NCI-H460 (cell line): ENCODE measurements around the gene ITGB2. TPM values are rescaled to one million over a fixed set of nuclear protein-coding genes. Genes with fewer than 3 reads are reported as not detected.
A peak's percentile ranks its signal among the peaks of the same experiment; 100 is the strongest.

Experiments
- DNase-seq: peaks from one replicate; pipeline ENCODE4 v3.0.0-alpha.2; 2016; ENCODE audit warnings: low read depth; ENCODE audit errors: extremely low read depth
- total RNA-seq: library from RNA; depleted of rRNA; stranded (reverse); fragments of >200 nt; shearing (Covaris generic); gene quantifications from 2 replicates; pipeline ENCODE4 v1.2.3, GENCODE V29; 2014

Gene ITGB2
- total RNA-seq, 1 experiment from 2014 or later, result 0.92 TPM

DNA sequence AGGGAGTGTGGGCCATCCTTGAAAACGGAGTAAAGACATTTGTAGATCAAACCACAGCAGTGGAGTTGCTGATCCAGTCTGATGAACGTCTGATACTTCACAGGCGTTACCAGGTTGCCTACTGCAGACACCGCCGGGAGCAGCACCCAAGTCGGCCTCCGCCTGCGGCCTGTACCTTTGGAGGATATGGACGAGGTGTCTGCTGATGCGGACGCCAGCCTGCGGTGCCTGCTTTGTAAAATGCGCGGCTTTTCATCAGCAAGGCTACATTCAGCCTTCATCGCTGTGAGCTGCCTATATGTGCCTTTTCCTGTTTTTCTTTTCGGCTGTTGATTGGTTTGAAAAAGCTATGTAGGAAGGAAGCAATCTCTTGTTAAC, 35.1 kb upstream of the ITGB2 start:
- no peak for DNase-seq

DNA sequence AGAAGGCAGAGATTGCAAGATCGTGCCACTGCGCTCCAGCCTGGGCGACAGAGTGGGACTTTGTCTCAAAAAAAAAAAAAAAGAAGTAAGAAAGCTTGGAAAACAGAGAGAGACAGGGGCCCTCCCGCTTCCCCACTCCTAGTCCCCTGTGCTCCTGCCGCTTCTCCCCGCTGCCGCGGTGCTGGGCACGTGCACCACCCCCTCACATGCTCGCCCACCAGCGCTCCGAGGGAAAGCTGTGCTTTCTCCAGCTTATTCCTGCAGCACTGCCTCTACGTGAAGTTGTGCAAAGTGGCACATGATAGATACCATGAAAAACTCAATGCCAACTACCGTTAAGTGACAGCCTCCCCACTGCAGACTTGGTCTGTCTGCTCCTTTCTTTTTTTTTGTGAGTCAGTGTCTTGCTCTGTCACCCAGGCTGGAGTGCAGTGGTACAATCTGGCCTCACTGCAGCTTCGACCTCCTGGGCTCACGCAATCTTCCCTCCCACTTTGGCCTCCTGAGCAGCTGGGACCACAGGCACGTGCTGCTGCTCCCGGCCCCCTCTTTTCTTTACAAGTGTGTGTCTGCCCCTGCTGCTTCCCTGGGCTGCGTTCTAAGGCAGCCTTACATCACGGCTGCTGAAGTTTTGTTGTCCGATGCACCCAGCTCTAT, 34.6 kb upstream of the ITGB2 start:
- DNase-seq, result no peak

DNA sequence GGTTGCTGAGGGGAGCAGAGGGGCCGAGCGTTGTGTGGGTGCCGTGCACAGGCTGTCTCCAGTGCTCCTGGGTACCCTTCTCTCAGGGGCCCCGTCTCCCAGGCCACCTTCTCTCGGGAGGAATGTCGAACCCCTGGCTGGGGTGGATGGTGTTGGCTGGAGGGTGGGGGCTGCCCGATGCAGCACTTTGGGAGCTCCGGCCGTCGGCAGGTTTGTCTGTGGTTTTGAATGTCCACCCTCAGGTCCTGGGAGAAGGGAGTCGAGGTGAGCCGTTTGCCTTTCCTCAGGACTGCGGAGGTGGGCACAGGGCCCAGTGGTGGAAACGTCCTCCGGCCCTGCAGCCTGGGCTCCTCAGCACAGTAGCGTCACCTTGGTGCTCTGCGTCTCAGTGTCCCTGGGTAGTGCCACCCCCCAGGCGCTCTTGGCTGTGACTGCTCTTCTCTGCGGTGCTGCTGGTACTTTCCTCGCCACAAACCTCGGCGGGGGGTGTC, 33.6 kb upstream of the ITGB2 start:
- no peak for DNase-seq

DNA sequence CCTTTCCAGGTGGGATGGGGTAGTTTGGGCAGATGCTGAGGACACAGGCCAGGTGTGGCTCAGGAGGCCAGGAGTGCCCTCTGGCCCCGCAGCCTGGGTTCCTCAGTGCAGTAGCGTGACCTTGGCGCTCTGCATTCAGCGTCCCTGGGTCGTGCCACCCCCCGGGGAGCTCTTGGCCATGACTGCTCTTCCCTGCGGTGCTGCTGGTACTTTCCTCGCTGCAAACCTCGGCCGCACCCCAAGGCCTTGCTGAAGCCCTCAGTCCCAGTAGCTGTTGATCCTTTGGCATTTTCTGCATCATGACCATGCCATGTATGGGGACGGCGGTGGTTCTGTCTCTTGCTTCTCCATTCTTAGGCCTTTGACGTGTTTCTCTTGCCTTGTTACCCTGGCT, 32.9 kb upstream of the ITGB2 start:
- DNase-seq, result no peak

DNA sequence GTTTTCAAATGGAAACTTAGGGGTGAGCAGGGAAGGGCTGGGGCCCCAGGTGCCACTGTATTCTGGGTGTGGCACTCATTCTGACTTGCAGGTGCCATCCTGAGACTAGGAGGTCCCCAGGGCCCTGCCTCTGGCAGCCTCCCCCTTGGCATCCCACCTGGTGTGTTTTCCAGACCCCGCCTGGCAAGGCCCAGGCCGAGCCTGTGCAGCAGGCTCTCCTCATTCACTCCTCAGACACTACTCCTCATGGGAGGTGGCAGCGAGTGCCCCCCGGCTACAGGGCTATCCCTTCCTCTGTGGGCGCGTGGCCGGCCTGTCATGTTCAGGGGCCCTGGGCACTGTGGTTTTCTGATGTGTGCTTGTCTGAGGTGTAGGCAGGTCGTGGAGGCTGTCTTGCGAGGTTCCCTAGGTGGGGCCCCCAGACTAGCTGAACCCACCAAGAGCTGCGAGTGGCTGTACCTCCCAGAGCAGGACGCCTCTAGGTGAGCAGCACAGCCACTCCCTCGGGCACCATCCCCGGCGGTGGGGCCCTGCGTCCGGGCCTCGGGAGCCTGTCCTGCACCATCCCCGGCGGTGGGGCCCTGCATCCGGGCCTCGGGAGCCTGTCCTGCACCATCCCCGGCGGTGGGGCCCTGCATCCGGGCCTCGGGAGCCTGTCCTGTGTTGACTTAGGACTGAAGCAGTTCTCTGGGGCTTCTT, 32.4 kb upstream of the ITGB2 start:
- DNase-seq, result no peak

DNA sequence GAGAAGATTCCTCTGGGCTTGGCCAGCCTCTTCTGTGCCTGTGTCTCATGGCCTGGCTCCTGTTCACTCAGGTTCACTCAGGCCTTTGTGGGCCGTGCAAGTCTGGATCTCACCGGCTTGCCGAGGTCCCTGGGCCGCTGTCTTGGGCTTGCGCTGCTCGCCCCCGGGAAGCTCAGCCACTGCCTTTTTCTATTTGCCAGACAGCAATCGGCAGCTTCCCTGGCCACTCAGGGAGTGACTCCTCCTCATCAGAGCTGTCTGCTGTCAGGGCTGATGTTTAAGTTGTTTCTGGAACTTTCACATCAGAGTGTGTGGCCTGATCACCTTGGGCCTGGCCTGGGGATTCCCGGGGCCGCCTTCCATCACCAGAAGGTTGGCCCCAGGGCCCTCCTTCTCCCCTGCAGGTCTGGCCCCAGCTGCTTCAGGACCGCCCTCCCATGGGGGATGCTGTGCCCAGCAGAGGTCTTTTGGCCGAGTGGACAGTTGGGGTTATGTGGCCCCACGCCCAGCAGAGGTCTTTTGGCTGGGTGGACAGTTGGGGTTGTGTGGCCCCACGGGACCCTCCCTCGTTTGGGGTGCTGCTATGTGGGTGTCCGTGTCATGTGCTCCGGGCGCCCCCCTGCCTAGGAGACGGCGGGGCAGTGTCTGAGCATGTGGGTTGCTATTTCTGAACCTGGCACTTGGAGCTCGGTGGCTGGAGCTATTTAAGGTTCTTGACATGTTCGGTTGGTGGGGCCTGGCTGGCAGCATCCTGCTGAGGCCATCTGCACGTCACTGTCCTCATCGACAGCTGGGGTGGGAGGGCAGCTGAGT, 31.6 kb upstream of the ITGB2 start:
- DNase-seq, result no peak

DNA sequence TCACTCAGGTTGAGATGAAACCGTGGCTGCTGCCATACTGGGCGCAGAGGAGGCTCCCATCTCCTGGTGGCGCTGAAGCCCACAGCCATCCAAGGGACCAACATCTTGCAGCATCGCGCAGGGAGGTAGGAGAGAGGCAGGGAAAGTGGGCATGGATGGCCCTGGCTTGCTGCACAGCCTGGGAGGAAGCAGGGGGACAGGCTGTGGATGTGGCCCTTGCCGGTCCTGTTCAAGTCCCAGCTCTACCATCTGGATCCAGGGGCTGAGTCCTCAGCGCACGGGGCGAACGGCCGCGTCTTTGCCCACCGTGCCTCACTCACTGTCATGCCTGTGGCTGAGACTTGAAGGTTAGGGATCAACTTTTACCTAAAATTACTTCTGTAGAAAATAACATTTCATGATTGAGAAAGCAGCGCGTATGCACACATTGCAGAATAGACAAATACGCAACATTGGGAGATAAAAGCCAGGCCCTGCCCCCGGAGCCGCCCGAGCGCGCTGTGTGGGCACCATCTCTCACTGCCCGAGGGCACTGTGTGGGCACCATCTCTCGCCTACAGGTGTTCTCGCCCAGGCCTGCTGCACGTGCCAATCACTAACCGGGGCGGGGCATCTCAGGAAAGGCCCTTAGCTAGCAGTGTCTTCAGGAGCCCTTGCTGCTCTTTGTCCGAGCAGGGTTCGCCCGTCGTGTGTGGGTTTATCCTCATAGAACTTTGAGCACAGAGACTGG, 30.7 kb upstream of the ITGB2 start:
- DNase-seq, result no peak

DNA sequence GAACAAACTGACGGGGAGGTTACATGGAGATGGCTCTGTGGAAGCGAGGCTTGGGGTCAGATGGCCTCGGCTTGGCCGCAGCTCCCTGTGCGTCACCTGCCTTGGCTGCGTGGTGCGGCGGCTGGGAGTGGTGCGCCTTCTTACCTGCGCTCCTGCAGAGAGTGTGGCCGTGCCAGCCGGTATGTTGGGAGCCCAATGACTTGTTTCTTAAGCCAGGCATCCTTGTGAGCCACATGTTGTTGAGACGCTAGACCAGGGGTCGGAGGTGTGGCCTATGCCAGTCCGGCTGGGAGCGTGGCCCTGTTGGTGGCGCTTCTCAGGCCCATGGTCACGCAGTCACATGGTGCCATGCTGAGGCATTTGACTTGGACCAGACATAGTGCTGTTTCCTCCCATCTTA, 29.7 kb upstream of the ITGB2 start:
- DNase-seq, result no peak

DNA sequence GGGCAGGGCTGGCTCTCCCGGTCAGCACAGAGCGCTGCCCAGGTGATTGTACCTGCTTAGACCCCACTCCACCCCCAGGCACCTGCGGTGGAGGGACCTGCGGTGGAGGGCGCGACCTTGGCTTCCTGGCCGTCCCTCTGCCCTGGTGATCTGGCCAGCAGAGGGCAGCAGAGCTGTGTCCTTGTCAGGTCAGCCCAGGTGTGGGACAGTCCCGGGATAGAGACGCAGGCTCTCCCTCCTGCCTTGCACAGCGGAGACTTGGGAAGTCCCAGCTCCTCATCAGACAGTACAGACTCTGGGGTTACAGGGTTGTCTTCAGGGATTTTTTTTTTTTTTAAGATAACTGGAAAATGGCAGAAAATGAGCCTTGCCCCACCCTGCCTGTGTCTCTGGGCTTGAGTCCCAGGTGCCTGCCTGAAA, 29.1 kb upstream of the ITGB2 start:
- peak; percentile 72 for DNase-seq

DNA sequence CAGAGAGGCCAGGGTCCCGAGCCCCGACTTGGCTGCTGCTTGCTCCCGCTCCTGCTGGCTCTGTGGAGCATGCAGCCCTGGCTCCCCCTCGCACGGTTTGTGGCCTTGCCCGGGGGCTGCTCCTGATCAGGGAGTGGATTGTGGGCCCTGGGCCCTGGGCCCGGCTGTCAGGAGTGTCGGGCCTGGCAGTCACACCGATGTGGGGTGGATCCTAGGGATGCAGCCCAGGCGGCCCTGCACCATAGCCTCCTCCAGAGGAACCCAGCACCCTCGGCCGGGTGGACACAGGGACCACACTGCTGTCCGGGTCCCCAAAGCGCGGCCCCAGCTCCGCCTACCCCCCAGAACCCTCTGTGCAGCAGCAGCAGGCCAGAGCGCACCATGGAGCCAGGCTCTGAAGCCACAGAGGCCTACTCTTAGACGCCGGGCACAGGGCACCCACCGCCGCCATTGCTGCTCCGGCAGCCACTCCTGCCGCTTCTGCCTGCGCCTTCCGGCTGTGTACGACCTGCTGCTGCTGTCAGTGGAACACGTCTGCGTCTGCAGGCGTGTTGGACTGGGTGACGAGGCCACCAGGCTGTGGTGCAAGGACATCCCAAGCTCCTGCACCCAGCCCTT, 28.6 kb upstream of the ITGB2 start:
- DNase-seq, result no peak

DNA sequence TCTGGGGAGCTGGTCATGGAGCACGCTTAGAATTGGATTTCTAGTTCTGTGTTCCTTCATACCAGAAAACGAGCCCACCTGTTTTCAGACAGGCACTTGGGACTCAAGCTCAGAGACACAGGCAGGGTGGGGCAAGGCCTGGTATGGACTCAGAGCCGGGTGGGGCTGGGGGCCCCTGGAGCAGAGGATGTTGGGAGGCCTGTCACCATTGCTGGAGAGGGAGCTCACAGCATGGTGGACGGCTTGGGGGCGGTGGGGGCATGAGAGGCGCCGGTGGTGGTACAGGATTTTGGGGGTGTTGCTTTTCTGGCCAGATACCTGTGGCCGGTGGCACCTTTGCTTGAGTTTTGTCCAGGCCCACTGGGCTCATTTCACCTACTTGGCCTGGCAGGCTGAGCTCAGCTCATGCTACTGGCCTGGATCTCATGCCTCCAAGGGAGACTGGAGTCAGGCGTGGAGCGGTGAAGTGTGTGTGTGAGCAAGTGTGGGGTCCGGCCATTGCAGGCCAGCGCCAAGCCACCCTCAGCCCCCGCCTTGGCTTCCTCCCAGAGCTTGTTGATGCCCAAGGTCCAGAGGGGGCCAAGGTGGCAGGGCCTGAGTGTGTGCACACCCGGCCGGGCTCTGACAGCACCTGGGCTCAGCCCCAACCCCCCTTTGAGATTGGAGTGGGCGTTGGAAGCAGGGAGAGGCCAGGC, 27.9 kb upstream of the ITGB2 start:
- no peak for DNase-seq

DNA sequence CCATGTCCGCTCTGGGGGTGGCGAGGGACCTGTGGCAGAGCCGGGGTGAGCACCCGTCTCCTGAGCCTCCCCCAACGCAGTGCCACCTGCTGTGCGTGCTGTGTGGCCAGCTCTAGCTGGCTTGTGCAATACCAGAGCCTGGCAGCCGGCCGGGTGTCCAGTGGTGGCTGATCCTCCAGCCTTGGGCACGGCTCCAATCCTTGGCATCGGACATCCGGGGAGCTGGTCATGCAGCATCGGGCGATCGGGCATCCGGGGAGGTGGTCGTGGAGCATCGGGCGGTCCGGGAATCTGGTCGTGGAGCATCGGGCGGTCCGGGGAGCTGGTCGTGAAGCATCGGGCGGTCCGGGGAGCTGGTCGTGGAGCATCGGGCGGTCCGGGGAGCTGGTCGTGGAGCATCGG, 27.2 kb upstream of the ITGB2 start:
- DNase-seq, result peak; percentile 78

DNA sequence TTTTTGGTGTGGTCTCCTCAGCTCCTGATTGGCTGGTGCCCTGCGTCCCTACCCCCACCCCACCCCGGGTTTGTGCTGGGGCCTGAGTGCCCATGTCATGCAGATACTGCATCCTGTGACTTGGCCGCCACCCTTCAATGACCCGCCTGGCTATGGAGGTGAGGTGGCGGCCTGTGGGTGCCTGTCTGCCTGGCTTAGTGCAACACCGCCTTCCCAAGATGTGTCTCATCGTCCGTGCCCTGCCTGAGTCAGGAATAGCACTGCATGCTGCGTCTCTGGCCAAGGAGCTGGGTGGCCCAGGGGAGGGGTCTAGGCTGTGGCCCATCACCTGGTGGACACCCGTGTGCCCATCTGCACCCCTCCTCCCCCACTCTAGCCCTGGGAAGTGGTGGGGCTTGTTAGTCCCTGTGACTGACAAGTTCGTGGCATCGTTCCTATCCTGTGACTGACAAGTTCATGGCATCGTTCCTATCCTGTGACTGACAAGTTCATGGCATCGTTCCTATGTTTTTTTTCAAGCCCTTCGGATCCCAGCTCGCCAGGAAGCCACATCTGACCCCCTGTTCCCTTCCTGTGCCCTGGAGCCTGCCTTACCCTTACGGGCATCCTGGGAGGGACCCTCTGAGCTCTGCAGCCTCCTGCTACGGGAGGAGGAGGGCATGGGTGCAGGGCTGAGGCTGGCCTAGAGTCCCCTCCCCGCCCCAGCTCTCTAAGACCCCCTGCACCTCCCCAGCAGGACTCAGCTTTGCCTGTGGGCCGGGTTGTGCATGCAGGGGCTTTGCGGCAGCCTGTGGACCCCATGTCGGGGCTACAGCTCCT, 26.6 kb upstream of the ITGB2 start:
- DNase-seq, result peak; percentile 41

DNA sequence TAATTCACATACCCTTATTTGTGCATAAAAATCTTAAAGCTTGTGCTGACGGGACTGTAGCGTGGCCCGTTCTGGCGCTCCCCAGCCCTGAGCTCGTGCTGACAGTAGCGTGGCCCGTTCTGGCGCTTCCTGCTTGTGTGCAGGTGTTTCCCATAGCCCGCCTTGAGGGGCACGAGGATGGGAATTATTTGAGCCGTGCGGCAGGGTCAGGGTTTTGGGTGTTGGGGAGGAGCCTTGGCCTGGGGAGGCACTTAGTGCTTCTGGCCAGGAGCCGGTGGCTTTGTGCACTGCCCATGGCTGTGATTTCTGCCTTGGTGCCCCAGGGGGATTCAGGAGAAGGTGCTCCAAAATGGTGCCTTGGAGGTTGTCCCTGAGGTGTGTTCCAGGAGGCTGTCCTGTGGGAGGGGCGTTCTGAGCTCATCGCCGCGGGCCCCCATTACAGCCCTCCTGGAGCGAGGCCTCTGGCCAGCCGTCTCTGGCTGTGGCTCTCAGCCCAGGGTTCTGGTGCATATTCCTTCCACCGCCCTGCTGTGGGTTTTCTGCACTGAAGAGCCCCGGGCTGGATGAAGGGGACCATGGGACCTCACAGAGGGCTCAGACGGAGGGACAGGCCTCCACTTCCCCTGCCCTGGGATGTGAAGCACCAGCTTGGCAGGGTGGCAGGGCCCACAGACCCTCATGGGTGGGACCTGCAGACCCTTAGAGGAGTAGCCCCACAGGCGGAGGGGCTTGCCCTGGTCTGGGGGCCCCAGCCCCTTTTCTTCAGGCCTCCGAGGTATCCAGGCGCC, 25.7 kb upstream of the ITGB2 start:
- DNase-seq, result no peak

DNA sequence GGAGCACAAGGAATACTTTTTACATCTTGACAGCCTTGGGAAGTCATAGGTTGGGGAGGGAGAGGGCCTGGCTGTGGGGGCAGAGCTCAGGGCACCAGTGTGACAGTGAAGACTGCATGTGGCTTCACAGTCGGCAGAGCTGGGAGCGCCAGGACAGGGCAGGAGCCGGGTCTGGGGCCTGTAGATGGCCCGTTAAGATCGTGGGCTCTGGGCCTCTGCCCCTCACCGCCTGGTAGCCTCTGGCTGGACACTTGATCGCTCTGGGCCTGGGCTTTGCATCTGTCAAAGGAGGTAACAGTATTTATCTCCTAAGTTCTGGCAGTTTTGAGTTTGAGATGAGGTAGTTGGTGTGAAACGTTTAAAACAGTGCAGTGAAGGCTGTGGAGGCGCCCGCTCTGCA, 23.9 kb upstream of the ITGB2 start:
- no peak for DNase-seq

DNA sequence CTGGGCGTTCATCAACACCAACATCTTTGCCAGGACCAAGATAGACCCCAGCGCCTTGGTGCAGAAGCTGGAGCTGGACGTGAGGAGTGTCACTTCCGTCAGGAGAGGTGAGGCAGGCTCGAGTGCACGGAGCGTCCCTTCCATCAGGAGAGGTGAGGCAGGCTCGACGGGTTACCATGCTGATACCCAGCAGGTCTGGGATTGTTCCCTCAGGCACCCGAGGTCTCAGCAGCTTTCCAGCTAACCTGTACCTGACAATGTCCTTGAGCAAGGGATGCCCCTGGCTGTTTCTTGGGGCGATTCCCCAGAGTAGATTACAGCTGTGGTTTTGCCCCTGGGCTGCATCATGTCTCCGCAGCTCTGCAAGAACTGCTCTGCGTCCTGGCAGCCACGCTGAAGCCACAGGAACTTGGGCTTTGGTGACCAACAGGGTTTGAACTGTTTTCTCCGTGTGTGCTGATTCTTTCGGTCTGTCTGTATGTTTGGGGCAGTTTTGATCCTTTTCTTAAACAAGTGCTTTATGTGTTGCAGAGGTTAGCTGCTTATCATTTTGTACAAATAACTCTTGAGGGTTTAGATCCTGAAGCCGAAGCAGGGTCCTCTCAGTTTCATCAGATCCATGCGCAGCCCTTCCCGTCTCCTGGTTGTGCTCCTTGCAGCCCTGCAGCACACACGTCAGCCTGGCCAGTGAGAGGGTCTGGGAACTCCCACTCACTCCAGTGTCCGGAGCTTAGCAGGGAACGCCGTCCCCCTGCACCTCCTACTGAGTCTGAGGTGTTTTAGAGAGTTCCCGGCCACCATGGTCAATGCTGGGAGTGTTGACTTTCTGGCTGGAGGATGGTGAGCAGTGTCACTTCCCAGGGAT, 23.2 kb upstream of the ITGB2 start:
- DNase-seq, result no peak

DNA sequence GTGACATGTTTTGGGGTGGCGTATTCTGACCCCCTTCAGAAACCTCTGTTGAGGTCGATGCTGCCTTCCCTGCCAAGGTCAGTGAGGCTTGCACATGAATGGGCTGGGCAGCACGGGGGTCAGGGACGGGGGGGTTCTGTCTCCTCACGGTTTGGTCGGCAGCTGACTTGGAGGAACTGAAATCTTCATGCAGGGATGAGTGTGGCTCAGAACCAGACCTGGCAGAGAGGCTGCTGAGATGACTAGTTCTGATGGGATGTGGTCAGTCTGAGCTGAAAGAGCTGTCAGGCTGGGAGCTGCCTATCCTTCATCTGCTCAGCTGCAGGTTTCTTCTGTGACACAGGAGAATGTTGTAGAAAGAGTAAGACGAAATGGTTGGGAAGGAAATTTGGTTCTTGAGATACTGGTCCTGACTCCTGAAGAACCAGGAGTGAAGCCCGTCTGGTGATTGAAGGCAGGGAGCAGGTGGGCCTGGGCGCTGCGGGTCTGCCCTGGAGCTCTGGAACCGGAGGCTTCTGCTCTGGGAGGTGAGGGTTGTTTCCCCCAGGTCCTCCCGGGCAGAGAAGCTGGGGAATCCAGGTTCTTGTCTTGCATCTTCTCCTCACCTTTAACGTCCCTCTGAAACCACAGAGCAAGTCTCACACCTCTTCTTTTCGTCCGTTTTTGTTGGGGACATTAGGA, 22.4 kb upstream of the ITGB2 start:
- DNase-seq, result no peak
